ENCODE measurements around the gene HID1. TPM values are rescaled to one million over a fixed set of nuclear protein-coding genes. Genes with fewer than 3 reads are reported as not detected.

Gene HID1
- total RNA-seq, 1 experiment from 2014 or later, result 12.7 TPM

GRCh38 chr17:74979408-74980146, 7.0 kb upstream of the HID1 start:
- Histone ChIP-seq H2BK12ac (ENCODE audit: insufficient read length, low read depth, low read length) (no peak overlapping the region), H3K9ac (ENCODE audit: extremely low read depth, insufficient read length, low read length) (no peak overlapping the region), H3K23ac (ENCODE audit: insufficient read length, low read depth, low read length) (no peak overlapping the region), H3K79me2 (ENCODE audit: insufficient read depth, low read length) (no peaks in the 10 kb centered on the region), H3K4me2 (ENCODE audit: insufficient read depth, insufficient read length, low read length) (no peak overlapping the region), H4K91ac (ENCODE audit: insufficient read length, low read depth, low read length) (no peak overlapping the region), H2AK5ac (ENCODE audit: insufficient read length, low read length) (no peak overlapping the region), H3K4ac (ENCODE audit: low read depth, low read length) (no peak overlapping the region; the same call in 1 of the 2 replicates), H2BK120ac (ENCODE audit: low read depth, low read length, poor library complexity, severe bottlenecking) (no peak overlapping the region), H3K14ac (ENCODE audit: insufficient read depth, low read length) (no peak overlapping the region), H3K9me3 (ENCODE audit: control insufficient read depth, low read depth, low read length) (no peaks in the 10 kb centered on the region), H3K4me1 (ENCODE audit: insufficient read depth, low read length) (peaks cover 3% of the 10 kb centered on the region; the same call in 1 of the 2 replicates), H4K8ac (replicated peaks; ENCODE audit: insufficient read length, low read depth, low read length) (no peak overlapping the region), H3K27me3 (ENCODE audit: insufficient read depth, low read length) (no peaks in the 10 kb centered on the region; the same call in 1 of the 2 replicates), H2BK5ac (ENCODE audit: insufficient read length, low read length) (no peak overlapping the region), H2BK20ac (ENCODE audit: low read depth, low read length, poor library complexity, severe bottlenecking) (no peak overlapping the region), H3T11ph (ENCODE audit: low read length) (no peak overlapping the region), H3K79me1 (ENCODE audit: insufficient read depth, low read depth, low read length, poor library complexity, severe bottlenecking) (no peaks in the 10 kb centered on the region), H2AFZ (ENCODE audit: low read length) (no peak overlapping the region), H3K56ac (ENCODE audit: insufficient read length, low read depth, low read length) (no peak overlapping the region), H3K18ac (ENCODE audit: insufficient read length, low read depth, low read length) (no peak overlapping the region), H4K5ac (ENCODE audit: insufficient read length, low read depth, low read length) (no peak overlapping the region), H4K20me1 (ENCODE audit: control insufficient read depth, insufficient read depth, insufficient read length) (no peaks in the 10 kb centered on the region), H3K27ac (ENCODE audit: insufficient read length, low read depth, low read length) (no peak overlapping the region), H2BK15ac (ENCODE audit: low read depth, low read length) (no peak overlapping the region), H3K23me2 (ENCODE audit: insufficient read length, low read depth, low read length, poor library complexity, severe bottlenecking) (peaks cover 10% of the 10 kb centered on the region)
- Mint-ChIP-seq H3K36me3 (ENCODE audit: insufficient read depth in 1 of 3, low read depth in 3 of 3) (no peaks in the 10 kb centered on the region), H3K4me1 (peaks cover 5 to 11% of the 10 kb centered on the region in 2 experiments), H3K27ac (no peak overlapping the region), H3K4me3 (no peak overlapping the region), H3K9me3 (no peaks in the 10 kb centered on the region; a peak in 1 of 5 replicates), H3K27me3 (ENCODE audit: low read depth) (peaks cover 43% of the 10 kb centered on the region)
- TF ChIP-seq, protein P1, sequence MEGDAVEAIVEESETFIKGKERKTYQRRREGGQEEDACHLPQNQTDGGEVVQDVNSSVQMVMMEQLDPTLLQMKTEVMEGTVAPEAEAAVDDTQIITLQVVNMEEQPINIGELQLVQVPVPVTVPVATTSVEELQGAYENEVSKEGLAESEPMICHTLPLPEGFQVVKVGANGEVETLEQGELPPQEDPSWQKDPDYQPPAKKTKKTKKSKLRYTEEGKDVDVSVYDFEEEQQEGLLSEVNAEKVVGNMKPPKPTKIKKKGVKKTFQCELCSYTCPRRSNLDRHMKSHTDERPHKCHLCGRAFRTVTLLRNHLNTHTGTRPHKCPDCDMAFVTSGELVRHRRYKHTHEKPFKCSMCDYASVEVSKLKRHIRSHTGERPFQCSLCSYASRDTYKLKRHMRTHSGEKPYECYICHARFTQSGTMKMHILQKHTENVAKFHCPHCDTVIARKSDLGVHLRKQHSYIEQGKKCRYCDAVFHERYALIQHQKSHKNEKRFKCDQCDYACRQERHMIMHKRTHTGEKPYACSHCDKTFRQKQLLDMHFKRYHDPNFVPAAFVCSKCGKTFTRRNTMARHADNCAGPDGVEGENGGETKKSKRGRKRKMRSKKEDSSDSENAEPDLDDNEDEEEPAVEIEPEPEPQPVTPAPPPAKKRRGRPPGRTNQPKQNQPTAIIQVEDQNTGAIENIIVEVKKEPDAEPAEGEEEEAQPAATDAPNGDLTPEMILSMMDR (conservative IDR thresholded peaks at IDR 0.05), result no peak
- WGBS (ENCODE audit: extremely low coverage, insufficient read length, low lambda C conversion rate), result no CpG with 5 or more reads among the region's 17 CpGs
- no peak for DNase-seq

Data from H9 (cell line).